Activated CD8-positive, alpha-beta memory T cell treated with anti-CD3 and anti-CD28 coated beads for 24 hours (primary cell): Measurements from ENCODE around the gene TOR1AIP1.
"Not testable (repeated sequence)": the region's sequence is repeated elsewhere in the genome, so short reads cannot be mapped to it uniquely, and the experiment has no call there.

Source experiments
- DNase-seq: peaks from one replicate; pipeline ENCODE4 v3.0.0-alpha.2; 2020

TOR1AIP1 gene

GRCh38 chr1:179939941-179940340 lies 57.9 kb downstream of the TOR1AIP1 start:
- no peak for DNase-seq

- no peak for DNase-seq
These were observed 59.4 kb downstream of the TOR1AIP1 start for GRCh38 chr1:179941454-179941853.

DNA sequence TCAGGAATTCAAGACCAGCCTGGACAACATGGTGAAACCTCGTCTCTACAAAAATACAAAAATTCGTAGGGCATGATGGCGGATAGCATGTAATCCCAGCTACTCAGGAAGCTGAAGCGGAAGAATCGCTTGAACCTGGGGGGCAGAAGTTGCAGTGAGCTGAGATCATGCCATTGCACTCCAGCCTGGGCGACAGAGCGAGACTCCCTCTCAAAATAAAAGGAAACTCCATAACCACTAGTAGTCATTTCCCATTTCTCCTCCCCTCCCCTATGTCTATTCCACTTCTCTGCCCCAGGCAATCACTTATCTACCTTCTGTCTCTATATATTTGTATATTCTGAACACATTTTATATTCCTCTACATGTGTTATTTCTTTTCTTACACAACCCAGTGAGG lies 68.6 kb downstream of the TOR1AIP1 start:
- DNase-seq = no peak

- DNase-seq = no peak
These were observed 69.5 kb downstream of the TOR1AIP1 start for GRCh38 chr1:179951383-179952144.

- DNase-seq = no peak
These were observed 70.1 kb downstream of the TOR1AIP1 start for GRCh38 chr1:179952186-179952585.

GRCh38 chr1:179953974-179954492 lies 71.9 kb downstream of the TOR1AIP1 start:
- DNase-seq = no peak

DNA sequence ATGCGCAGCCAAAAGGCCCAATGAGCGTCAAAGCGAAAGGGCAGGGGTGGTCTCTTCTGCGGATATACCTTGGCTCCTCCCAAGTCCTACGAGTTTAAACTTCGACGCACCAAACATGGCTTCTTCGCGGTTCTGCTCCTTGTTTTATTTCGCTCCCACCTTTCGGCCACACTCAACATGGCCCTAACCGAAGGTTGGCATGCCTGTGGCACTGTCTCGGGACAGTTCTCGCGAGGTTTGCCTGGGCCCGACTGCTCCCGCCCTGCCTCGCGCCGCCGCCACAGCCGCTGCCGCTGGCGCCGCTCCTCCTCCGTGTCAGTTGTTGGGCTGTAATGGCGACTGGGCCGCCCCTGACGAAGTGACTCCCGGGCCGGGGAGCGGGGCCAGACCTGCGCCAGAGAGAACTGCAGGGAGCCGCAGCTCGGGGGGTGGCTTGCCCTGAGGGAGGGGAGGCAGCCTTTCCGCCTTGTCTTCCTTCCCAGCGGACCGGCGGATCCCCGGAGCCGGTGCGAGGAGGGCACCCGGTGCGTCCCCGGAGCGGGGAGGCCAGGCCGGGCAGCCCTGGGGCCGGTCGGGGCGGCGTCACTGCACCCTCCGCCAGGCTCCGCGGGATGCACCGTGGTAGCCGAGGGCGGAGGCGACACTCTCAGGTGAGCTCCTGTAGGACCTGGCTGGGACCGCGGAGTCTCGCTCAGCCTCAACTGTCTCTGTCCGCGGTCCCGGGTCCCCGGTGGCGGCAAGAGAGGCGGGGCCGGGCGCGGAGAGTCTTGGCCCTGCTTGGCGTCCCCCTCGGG lies 72.6 kb downstream of the TOR1AIP1 start, which contains the start of gene CEP350:
Gene CEP350 (plus strand): TSS at position 318 of the 794 bp plus-strand sequence. CDS start 31,372 bp downstream, outside the sequence.
- peak; percentile 97 for DNase-seq

DNA sequence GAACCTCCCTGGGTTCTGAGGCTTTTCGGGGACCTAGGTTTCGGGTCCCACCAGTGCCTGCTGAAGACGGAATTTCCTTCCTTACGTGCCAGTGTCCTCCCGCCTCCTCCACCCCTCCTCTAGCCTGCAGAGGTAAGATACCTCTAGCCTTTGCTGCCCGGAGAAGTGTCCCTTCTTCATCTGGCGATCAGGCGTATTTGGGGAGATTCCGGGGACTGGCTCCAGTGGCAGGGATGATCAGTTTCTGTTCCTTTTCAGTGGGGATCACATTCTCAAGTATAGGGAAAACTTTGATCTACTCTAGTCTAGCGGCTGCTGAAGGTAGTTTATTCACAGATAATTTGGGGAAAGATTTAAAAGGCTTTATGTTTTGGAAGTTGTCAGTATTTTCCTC lies 73.2 kb downstream of the TOR1AIP1 start:
- DNase-seq = no peak

DNA sequence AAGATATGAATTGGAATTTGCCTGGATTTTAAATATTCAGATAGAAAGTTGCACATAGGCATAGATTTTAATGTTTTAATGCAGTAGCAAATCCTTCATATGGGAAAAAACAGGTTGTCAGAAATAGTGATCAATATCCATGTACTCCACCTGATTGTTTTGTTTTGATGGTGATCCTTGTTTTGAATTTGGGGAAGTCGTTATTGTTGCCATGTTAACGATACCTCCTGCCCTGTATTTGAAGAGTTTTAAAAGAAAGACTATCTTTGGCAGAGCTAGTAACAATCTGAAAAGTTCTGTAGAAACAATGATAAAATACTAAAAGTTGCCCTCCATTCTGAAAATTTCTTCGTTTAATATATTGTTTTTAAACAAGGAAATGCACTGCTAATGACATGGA lies 73.6 kb downstream of the TOR1AIP1 start:
- no peak for DNase-seq

- no peak for DNase-seq
These were observed 76.3 kb downstream of the TOR1AIP1 start for GRCh38 chr1:179958359-179958758.

- not testable (repeated sequence) for DNase-seq
These were observed 80.1 kb downstream of the TOR1AIP1 start for GRCh38 chr1:179962168-179962567.

- DNase-seq = no peak
These were observed 84.5 kb downstream of the TOR1AIP1 start for GRCh38 chr1:179966551-179966950.

DNA sequence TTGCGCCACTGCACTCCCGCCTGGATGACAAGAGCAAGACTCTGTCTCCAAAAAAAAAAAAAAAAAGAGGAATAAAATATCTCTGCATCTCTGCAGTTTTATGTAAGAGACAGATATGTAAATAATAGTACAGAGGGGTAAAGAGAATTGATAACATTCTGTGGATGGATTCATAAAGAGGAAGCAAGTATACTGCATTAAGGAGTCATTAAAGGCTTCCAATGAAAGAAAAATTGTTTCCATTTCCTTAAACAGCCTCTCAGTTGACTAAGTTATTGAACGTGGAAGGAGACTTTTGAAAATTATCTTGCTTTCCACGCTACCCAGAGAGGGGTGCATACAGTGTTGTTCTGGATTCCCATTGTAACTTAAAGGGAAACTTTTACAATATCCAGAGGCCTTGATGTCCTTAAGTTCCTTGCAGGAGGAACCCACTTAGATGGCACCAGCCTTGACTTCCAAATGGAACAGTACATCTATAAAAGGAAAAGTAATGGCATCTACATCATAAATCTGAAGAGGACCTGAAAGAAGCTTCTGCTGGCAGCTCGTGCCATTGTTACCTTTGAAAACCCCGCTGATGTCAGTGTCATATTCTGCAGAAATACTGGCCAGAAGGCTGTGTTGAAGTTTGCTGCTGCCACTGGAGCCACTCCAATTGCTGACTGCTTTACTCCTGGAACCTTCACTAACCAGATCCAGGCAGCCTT lies 86.4 kb downstream of the TOR1AIP1 start:
- DNase-seq = no peak

GRCh38 chr1:179968994-179969919 lies 87.2 kb downstream of the TOR1AIP1 start:
- no peak for DNase-seq
